HG03097 (cell line): ENCODE results near the gene RPTOR.
"Not testable (repeated sequence)": the region's sequence is repeated elsewhere in the genome, so short reads cannot be mapped to it uniquely, and the experiment has no call there.

ENCODE experiments used
- ATAC-seq: cut with Tn5 transposase; IDR thresholded peaks from one replicate; pipeline ENCODE4 v1.9.1; 2021; ENCODE audit not compliant: unreplicated experiment, low FRiP score

Gene RPTOR

GRCh38 chr17:80687839-80688238 is 143.2 kb downstream of the RPTOR start:
- no peak for ATAC-seq

GRCh38 chr17:80689129-80689619 is 144.5 kb downstream of the RPTOR start:
- no peak for ATAC-seq

- ATAC-seq = no peak
Observed at GRCh38 chr17:80691784-80692183, 147.1 kb downstream of the RPTOR start.

GRCh38 chr17:80692931-80693467 is 148.4 kb downstream of the RPTOR start:
- ATAC-seq = no peak

GRCh38 chr17:80693511-80693910 is 148.9 kb downstream of the RPTOR start:
- ATAC-seq = no peak

GRCh38 chr17:80694085-80694991 is 149.7 kb downstream of the RPTOR start:
- no peak for ATAC-seq

- no peak for ATAC-seq
Observed at GRCh38 chr17:80694992-80695912, 150.6 kb downstream of the RPTOR start.

GRCh38 chr17:80695979-80696378 is 151.3 kb downstream of the RPTOR start:
- ATAC-seq = no peak

GRCh38 chr17:80696456-80696855 is 151.8 kb downstream of the RPTOR start:
- no peak for ATAC-seq

GRCh38 chr17:80696964-80697363 is 152.3 kb downstream of the RPTOR start:
- no peak for ATAC-seq

GRCh38 chr17:80698297-80698696 is 153.7 kb downstream of the RPTOR start:
- ATAC-seq = no peak

- not testable (repeated sequence) for ATAC-seq
Observed at GRCh38 chr17:80699205-80699604, 154.6 kb downstream of the RPTOR start.

GRCh38 chr17:80701730-80702129 is 157.1 kb downstream of the RPTOR start:
- no peak for ATAC-seq

GRCh38 chr17:80702315-80703141 is 157.9 kb downstream of the RPTOR start:
- ATAC-seq = no peak

GRCh38 chr17:80703142-80703478 is 158.5 kb downstream of the RPTOR start:
- ATAC-seq = no peak

- no peak for ATAC-seq
Observed at GRCh38 chr17:80704381-80704819, 159.8 kb downstream of the RPTOR start.

GRCh38 chr17:80704894-80705293 is 160.3 kb downstream of the RPTOR start:
- ATAC-seq = no peak

- no peak for ATAC-seq
Observed at GRCh38 chr17:80705988-80706387, 161.3 kb downstream of the RPTOR start.

- no peak for ATAC-seq
Observed at GRCh38 chr17:80706463-80706867, 161.8 kb downstream of the RPTOR start.

GRCh38 chr17:80708480-80708879 is 163.8 kb downstream of the RPTOR start:
- ATAC-seq = no peak
